ENCODE measurements around the gene ZNF831.

DNA sequence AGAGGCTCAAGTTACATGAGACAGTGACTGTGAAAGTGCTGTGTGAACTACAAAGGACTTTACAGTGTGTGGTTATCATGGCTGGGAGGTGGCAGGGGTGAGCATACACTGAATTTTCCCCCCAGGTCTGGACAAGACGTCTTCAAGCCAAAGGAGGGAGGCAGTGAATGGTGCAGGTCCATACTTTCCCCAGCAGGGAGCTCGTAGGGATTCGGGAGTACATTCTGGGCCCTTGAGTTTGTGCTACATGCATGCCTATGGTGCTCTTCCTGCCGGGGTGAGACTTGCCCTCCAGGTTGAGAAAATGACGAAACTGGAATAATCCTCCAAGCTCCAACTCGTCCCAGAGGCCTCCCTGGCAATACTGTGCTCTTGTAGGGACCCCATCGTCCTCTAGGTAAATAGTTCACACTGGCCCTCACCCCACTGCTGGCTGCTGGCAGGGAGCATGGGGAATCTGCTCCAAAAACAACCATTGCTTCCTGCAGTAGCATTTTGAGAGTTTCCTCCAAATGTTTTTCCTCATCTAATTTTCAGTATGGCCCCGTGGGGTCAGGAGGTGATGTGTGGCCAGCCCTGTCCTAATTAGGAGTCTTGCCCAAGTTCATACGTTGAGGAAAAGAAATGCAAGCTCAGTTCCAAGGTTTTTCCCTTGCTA, 57.6 kb downstream of the ZNF831 start:
- TF ChIP-seq POLR2A (IDR thresholded peaks at IDR 0.05): no peak
- peak in 1 of 12 donors; percentile 6 for TF ChIP-seq CTCF (IDR thresholded peaks at IDR 0.05)

Data from heart left ventricle (tissue), 13 donors.